Ovary (tissue), 3 donors: ENCODE data around the gene KRTAP10-6.

Experiments used
- CTCF ChIP-seq, 3 donors: fragments of 450-650 bp in 2 of 3; fragments of 200-600 bp in 1 of 3; IDR thresholded peaks; one replicate each; pipeline versions ENCODE4 v1.5.1 to v1.8.0; 2016 to 2022; ENCODE audit warnings: antibody characterized with exemption in 3 of 3, mild to moderate bottlenecking in 1 of 3
- EP300 ChIP-seq: sonication (generic); formaldehyde crosslinking; IDR thresholded peaks from one replicate; pipeline ENCODE4 v1.6.1; 2017; ENCODE audit warnings: antibody characterized with exemption
- POLR2A ChIP-seq: fragments of 450-650 bp; IDR thresholded peaks from one replicate; pipeline ENCODE4 v1.6.1; 2017; ENCODE audit warnings: antibody characterized with exemption, mild to moderate bottlenecking, moderate library complexity
- donor health status: DM: no; HTN: no; CAD: no.

GRCh38 chr21:44596068-44596725, 3.9 kb upstream of the KRTAP10-6 start:
- TF ChIP-seq CTCF (IDR thresholded peaks at IDR 0.05) (no peak), EP300 (no peak), POLR2A (no peak)
